Gastrocnemius medialis (tissue), 4 donors: ENCODE data around the gene SMG7. TPM values are rescaled to one million over a fixed set of nuclear protein-coding genes. Genes with fewer than 3 reads are reported as not detected.

Source experiments
- ATAC-seq, 2 donors: fragments of 150-250 bp; one replicate each; pipeline ENCODE4 v1.9.1; 2016
- DNase-seq, 2 donors: peaks; one replicate each; pipeline ENCODE4 v3.0.0-alpha.2; 2019
- H3K27ac ChIP-seq, 4 donors: fragments of 200-600 bp; sonication (generic); 1 replicate in 1 of 4; 2 replicates in 3 of 4; pipeline ENCODE4 v1.5.1; 2016 to 2018; ENCODE audit warnings: mild to moderate bottlenecking in 2 of 4, moderate library complexity in 1 of 4
- H3K27me3 ChIP-seq, 3 donors: fragments of 200-600 bp; sonication (generic) in 2 of 3; 1 replicate in 1 of 3; 2 replicates in 2 of 3; pipeline versions ENCODE4 v1.5.1 to v1.6.0; 2016 to 2019; ENCODE audit warnings: mild to moderate bottlenecking in 1 of 3, moderate library complexity in 1 of 3
- H3K36me3 ChIP-seq, 2 donors: fragments of 200-600 bp; sonication (generic) in 1 of 2; one replicate each; pipeline ENCODE4 v1.5.1; 2017 to 2018
- H3K4me1 ChIP-seq, 2 donors: fragments of 200-600 bp; sonication (generic) in 1 of 2; one replicate each; pipeline ENCODE4 v1.5.1; 2016 to 2017; ENCODE audit warnings: mild to moderate bottlenecking in 2 of 2
- H3K4me3 ChIP-seq, 4 donors: fragments of 200-600 bp; sonication (generic) in 3 of 4; 1 replicate in 1 of 4; 2 replicates in 3 of 4; pipeline ENCODE4 v1.5.1; 2016 to 2019; ENCODE audit warnings: mild to moderate bottlenecking in 2 of 4
- H3K9me3 ChIP-seq, 3 donors: fragments of 200-600 bp; sonication (generic) in 2 of 3; 1 replicate in 1 of 3; 2 replicates in 2 of 3; pipeline ENCODE4 v1.5.1; 2016 to 2019
- POLR2A ChIP-seq, 2 donors: fragments of 450-650 bp; IDR thresholded peaks; one replicate each; pipeline ENCODE4 v1.6.1; 2017; ENCODE audit warnings: antibody characterized with exemption in 2 of 2, mild to moderate bottlenecking in 2 of 2, moderate library complexity in 2 of 2
- in situ Hi-C, 4 donors: fragments of 200-750 bp; cut with MboI; loops; one replicate each; pipeline versions ENCODE4 v1.15.0 to v1.8.0; 2017; ENCODE audit warnings: low sequenced_read_pairs in 4 of 4
- intact Hi-C: fragments of 100-400 bp; cut with DNase I; formaldehyde crosslinking; loops from one replicate; pipeline ENCODE4 v1.15.1; 2023; ENCODE audit warnings: low total_unique reads
- total RNA-seq, 4 donors: library from RNA; depleted of rRNA; stranded (reverse); fragments of >200 nt; gene quantifications; one replicate each; pipeline versions ENCODE4 v1.1.0 to v1.2.3, GENCODE V29; 2016
- TF ChIP-seq, protein P1 (sequence below), 5 experiments: fragments of 450-650 bp in 3 of 5; fragments of 200-600 bp in 2 of 5; sonication (generic) in 2 of 5; IDR thresholded peaks in 4 of 5; conservative IDR thresholded peaks in 1 of 5; 1 replicate in 4 of 5; 2 replicates in 1 of 5; pipeline ENCODE4 v1.5.1; 2016 to 2019; ENCODE audit warnings: antibody characterized with exemption in 5 of 5, mild to moderate bottlenecking in 3 of 5, moderate library complexity in 3 of 5

SMG7 gene
- total RNA-seq, 4 donors from 2014 or later, result 19.2 to 28.7 (median 26.1) TPM

DNA sequence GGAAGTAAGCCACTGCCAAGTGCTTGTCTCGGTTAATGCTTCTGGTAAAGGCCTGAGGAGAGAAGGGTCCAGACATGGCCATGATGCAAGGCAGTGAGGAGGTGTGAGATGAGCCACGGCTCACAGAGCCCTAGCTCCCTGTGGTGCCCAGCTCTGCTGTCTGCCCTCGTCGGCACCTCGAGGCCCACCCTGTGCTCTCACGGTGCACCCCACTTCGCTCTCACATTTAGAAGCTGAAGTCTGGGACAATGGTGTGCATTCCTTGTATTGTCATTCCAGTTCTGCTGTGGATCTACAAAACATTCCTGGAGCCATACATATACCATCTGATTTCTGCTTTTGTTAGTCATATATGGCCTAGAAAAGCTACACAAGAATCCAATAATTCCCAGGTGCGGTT lies 114.6 kb downstream of the SMG7 start:
- Histone ChIP-seq H3K36me3 (no peaks in the 10 kb centered on the region), H3K4me1 (no peaks in the 10 kb centered on the region), H3K27me3 (no peaks in the 10 kb centered on the region), H3K4me3 (no peak overlapping the region), H3K9me3 (no peaks in the 10 kb centered on the region), H3K27ac (no peak overlapping the region)
- intact Hi-C loops (no loop called here), in situ Hi-C loops (no loop called here)
- DNase-seq (no peak), ATAC-seq (no peak)
- TF ChIP-seq POLR2A (IDR thresholded peaks at IDR 0.05), result no peak
- TF ChIP-seq, protein P1, sequence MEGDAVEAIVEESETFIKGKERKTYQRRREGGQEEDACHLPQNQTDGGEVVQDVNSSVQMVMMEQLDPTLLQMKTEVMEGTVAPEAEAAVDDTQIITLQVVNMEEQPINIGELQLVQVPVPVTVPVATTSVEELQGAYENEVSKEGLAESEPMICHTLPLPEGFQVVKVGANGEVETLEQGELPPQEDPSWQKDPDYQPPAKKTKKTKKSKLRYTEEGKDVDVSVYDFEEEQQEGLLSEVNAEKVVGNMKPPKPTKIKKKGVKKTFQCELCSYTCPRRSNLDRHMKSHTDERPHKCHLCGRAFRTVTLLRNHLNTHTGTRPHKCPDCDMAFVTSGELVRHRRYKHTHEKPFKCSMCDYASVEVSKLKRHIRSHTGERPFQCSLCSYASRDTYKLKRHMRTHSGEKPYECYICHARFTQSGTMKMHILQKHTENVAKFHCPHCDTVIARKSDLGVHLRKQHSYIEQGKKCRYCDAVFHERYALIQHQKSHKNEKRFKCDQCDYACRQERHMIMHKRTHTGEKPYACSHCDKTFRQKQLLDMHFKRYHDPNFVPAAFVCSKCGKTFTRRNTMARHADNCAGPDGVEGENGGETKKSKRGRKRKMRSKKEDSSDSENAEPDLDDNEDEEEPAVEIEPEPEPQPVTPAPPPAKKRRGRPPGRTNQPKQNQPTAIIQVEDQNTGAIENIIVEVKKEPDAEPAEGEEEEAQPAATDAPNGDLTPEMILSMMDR (IDR thresholded peaks at IDR 0.05 in 4 of 5, conservative IDR thresholded peaks at IDR 0.05 in 1 of 5), result no peak

DNA sequence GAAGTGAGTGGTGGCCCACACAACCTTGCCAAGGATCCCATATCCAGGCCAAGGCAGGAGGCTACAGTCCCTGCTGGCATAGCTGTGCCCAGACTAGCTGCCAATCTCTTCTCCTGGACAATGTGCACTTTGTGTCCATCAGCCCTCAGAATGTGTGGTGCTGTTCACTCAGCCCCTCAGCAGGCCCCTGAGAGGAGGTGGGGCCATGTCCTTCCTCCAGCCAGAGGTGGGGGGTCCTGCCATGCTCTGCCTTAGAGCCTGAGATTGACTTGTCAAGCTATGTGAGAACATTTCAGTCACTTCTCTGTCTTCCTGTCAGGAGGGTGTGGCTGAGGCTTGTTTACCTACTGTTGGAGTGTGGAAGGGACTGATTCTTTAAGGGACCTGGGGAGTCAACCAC lies 116.5 kb downstream of the SMG7 start:
- no peak overlapping the region for H3K27ac ChIP-seq
- in situ Hi-C loops (no loop called here), intact Hi-C loops (no loop called here)
- DNase-seq (no peak), ATAC-seq (no peak)
- H3K27me3 ChIP-seq, result no peaks in the 10 kb centered on the region
- no peaks in the 10 kb centered on the region for H3K9me3 ChIP-seq
- peak overlapping the region in 1 of 4 donors; percentile 21 for H3K4me3 ChIP-seq
- H3K4me1 ChIP-seq, result no peaks in the 10 kb centered on the region
- no peaks in the 10 kb centered on the region for H3K36me3 ChIP-seq
- TF ChIP-seq POLR2A (IDR thresholded peaks at IDR 0.05), result no peak
- TF ChIP-seq, protein P1 (IDR thresholded peaks at IDR 0.05 in 4 of 5, conservative IDR thresholded peaks at IDR 0.05 in 1 of 5), result no peak

DNA sequence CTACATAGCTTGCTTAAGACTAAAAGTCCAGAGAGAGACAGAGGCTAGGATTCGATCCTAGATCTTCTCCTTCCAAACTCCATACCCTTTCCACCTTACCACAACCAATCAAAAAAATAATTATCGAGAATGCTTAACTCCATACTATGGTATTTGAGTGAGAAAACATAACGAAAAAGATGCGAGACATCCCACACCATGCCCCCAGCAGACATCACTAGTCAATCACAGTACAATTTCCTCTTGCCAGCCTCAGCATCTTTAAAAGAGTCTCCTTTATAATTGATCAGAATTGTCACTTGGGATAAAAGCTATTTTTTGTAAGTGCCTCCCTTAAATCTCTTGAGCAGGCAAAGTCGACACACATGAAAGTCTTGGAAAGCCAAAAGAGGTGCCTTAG lies 117.1 kb downstream of the SMG7 start:
- ATAC-seq, result no peak
- DNase-seq, result no peak
- H3K27me3 ChIP-seq, result no peaks in the 10 kb centered on the region
- no peak overlapping the region for H3K27ac ChIP-seq
- intact Hi-C loops (no loop called here), in situ Hi-C loops (no loop called here)
- H3K9me3 ChIP-seq, result no peaks in the 10 kb centered on the region
- no peaks in the 10 kb centered on the region for H3K4me1 ChIP-seq
- H3K36me3 ChIP-seq, result no peaks in the 10 kb centered on the region
- H3K4me3 ChIP-seq, result peak overlapping the region in 1 of 4 donors; percentile 21
- no peak for TF ChIP-seq POLR2A (IDR thresholded peaks at IDR 0.05)
- TF ChIP-seq, protein P1 (IDR thresholded peaks at IDR 0.05 in 4 of 5, conservative IDR thresholded peaks at IDR 0.05 in 1 of 5), result no peak

DNA sequence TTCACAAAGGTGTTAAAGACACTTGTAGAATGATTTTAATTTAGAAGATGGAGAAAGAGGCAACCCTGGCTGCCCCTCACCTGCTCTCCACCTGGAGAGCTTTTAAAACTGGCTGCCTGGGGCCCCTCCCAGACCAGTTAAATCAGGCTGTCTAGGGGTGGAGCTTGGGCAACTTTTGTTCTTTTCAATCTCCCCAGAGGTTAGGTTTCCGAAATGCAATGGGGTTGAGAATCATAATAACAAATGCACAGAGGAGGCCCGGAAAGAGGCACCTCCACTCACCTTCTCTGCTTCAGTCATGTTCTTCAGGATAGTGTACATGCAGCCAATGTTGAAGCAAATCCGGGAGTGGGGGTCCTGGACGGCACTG lies 117.6 kb downstream of the SMG7 start:
- in situ Hi-C loops (no loop called here), intact Hi-C loops (no loop called here)
- H3K4me3 ChIP-seq, result peak overlapping the region in 1 of 4 donors; percentile 21
- H3K27me3 ChIP-seq, result no peaks in the 10 kb centered on the region
- no peaks in the 10 kb centered on the region for H3K9me3 ChIP-seq
- TF ChIP-seq POLR2A (IDR thresholded peaks at IDR 0.05), result no peak
- TF ChIP-seq, protein P1 (IDR thresholded peaks at IDR 0.05 in 4 of 5, conservative IDR thresholded peaks at IDR 0.05 in 1 of 5), result no peak
- DNase-seq, result no peak
- ATAC-seq, result no peak
- H3K4me1 ChIP-seq, result no peaks in the 10 kb centered on the region
- H3K36me3 ChIP-seq, result no peaks in the 10 kb centered on the region
- H3K27ac ChIP-seq, result peak overlapping the region in 1 of 4 donors; percentile 27
